ENCODE data around the gene TBC1D22A. TPM values are rescaled to one million over a fixed set of nuclear protein-coding genes. Genes with fewer than 3 reads are reported as not detected.

TBC1D22A gene
- total RNA-seq, 1 experiment from 2014 or later: 20.9 TPM

DNA sequence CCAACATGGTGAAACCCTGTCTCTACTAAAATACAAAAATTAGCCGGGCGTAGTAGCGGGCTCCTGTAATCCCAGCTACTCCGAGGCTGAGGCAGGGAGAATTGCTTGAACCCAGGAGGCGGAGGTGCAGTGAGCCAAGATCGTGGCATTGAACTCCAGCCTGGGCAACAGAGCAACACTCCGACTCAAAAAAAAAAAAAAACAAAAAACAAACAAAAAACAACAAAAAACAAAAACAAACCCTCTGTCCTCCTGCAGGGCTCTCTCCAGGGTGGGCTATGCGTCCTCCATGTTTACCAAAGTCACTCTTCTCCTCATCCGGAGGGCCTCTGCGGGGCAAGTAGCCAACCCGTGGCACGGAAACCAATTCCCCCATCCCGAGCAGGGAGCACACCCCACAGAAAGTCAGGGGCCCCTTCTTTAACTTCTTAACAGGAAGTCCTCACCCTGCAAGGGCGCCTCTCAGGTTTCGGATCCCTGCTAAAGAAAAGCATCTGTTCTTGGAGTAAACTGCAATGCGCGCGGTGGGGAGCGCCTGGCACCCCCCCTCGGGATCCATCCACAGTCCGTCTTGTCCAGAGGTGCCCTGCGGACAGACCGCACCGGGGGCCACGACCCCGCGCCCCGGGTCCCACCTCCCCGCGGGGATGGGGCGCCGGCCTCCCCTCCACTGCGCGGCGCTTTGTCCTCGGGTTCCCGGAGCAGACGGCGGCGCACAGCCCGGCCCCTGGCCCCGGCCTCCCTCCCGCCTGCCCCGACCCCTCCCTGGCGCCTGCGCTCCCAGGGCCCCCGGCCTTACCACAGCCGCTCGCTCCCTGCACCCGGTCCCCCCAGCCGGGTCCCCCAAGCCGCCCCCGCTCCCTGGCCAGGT is 25.1 kb upstream of the TBC1D22A start:
- Histone ChIP-seq H4K20me1 (ENCODE audit: insufficient read depth) (no peaks in the 10 kb centered on the region), H3K27ac (ENCODE audit: low read depth, low read length) (peak overlapping the region; percentile 99), H3K9ac (ENCODE audit: low read length) (peak overlapping the region; percentile 82), H2AFZ (ENCODE audit: low read depth, low read length, poor library complexity, severe bottlenecking) (no peak overlapping the region), H3K9me2 (ENCODE audit: insufficient read depth) (no peaks in the 10 kb centered on the region), H3K4me3 (replicated peaks in 1 of 2; ENCODE audit: low read depth in 1 of 2, low read length in 2 of 2) (peak overlapping the region; percentile 72 to 75), H3K79me2 (ENCODE audit: insufficient read depth, low read length) (peaks cover 44% of the 10 kb centered on the region), H3K4me2 (ENCODE audit: low read length) (peak overlapping the region; percentile 98), H3K4me1 (ENCODE audit: control insufficient read depth in 1 of 2, insufficient read depth in 2 of 2, low read length in 2 of 2) (peaks cover 20 to 27% of the 10 kb centered on the region in 2 experiments), H3K9me3 (ENCODE audit: control insufficient read depth in 1 of 2, insufficient read depth in 1 of 2, low read depth in 1 of 2, low read length in 2 of 2) (no peaks in the 10 kb centered on the region), H3K36me3 (ENCODE audit: control insufficient read depth in 1 of 2, insufficient read depth in 2 of 2, low read length in 2 of 2) (no peaks in the 10 kb centered on the region), H3K27me3 (ENCODE audit: insufficient read depth, low read length) (no peaks in the 10 kb centered on the region)
- intact Hi-C loops (cut with micrococcal nuclease): loop anchor here (5.0 kb wide), 1 partner anchor 175 kb away; no protein-coding TSS in a partner anchor
- CTCF ChIA-PET: interaction anchor here (0.7 kb wide), 1 partner anchor 1641 kb away, joined by 4 read pairs; no protein-coding TSS in a partner anchor
- RAD21 ChIA-PET (ENCODE audit: low non-redundant PET in 1 of 2, low total read pairs in 2 of 2, uncharacterized antibody in 2 of 2, unreplicated experiment in 2 of 2): interaction anchor here in 1 of 2 experiments (0.7 kb wide), 1 partner anchor 49 kb away, joined by 5 read pairs; no protein-coding TSS in a partner anchor
- peak; percentile 23 for ATAC-seq
- POLR2A ChIA-PET: no interaction called here
- TF ChIP-seq ZFX (IDR thresholded peaks at IDR 0.05) (no peak), FOSL1 (IDR thresholded peaks at IDR 0.05; ENCODE audit: low read depth) (no peak), YY1 (IDR thresholded peaks at IDR 0.05; ENCODE audit: extremely low read depth, insufficient replicate concordance, low read depth, low read length) (no peak), TCF7L2 (IDR thresholded peaks at IDR 0.05; ENCODE audit: borderline replicate concordance, extremely low read depth, insufficient read depth, insufficient read length) (no peak), SIN3A (IDR thresholded peaks at IDR 0.05; ENCODE audit: low read depth) (no peak), SP1 (IDR thresholded peaks at IDR 0.05; ENCODE audit: low read depth) (no peak), CEBPB (IDR thresholded peaks at IDR 0.05; ENCODE audit: low read depth) (no peak), RAD21 (IDR thresholded peaks at IDR 0.05; ENCODE audit: low read depth) (no peak), ZNF274 (IDR thresholded peaks at IDR 0.05; ENCODE audit: low read depth, low read length) (no peak), EZH2phosphoT487 (IDR thresholded peaks at IDR 0.05; ENCODE audit: borderline replicate concordance) (no peak)
- TF ChIP-seq, protein P1, sequence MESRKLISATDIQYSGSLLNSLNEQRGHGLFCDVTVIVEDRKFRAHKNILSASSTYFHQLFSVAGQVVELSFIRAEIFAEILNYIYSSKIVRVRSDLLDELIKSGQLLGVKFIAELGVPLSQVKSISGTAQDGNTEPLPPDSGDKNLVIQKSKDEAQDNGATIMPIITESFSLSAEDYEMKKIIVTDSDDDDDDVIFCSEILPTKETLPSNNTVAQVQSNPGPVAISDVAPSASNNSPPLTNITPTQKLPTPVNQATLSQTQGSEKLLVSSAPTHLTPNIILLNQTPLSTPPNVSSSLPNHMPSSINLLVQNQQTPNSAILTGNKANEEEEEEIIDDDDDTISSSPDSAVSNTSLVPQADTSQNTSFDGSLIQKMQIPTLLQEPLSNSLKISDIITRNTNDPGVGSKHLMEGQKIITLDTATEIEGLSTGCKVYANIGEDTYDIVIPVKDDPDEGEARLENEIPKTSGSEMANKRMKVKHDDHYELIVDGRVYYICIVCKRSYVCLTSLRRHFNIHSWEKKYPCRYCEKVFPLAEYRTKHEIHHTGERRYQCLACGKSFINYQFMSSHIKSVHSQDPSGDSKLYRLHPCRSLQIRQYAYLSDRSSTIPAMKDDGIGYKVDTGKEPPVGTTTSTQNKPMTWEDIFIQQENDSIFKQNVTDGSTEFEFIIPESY (IDR thresholded peaks at IDR 0.05; ENCODE audit: extremely low read depth, insufficient replicate concordance, low read length): no peak
- TF ChIP-seq, protein P2, sequence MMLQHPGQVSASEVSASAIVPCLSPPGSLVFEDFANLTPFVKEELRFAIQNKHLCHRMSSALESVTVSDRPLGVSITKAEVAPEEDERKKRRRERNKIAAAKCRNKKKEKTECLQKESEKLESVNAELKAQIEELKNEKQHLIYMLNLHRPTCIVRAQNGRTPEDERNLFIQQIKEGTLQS (IDR thresholded peaks at IDR 0.05): no peak
- no TSS peak for BruUV-seq (replicated peaks)
- no peak for DNase-seq (ENCODE audit: low read depth, low spot score)
